SK-N-SH (cell line): Measurements from ENCODE around the gene SLC25A48. TPM values are rescaled to one million over a fixed set of nuclear protein-coding genes. Genes with fewer than 3 reads are reported as not detected.
A peak's percentile ranks its signal among the peaks of the same experiment; 100 is the strongest.

Source experiments
- CTCF ChIA-PET: fragments of 300-600, 350-600 bp; formaldehyde crosslinking; extraction: SDS; loops from one replicate; lab custom pipeline; 2021; lab: Yijun Ruan, JAX
- POLR2A ChIA-PET: fragments of 350-600 bp; sonication (Branson Sonifier 250); formaldehyde crosslinking; extraction: SDS; loops from one replicate; lab custom pipeline; 2020; ENCODE audit warnings: antibody characterized with exemption, inconsistent platforms; lab: Yijun Ruan, JAX
- DNase-seq: peaks from one replicate; pipeline ENCODE4 v3.0.0; 2012
- H2AFZ ChIP-seq: fragments of 200-600 bp; sonication (generic); 2 replicates; pipeline ENCODE4 v1.8.1; 2016; ENCODE audit warnings: antibody characterized with exemption, mild to moderate bottlenecking, low read depth
- H3F3A ChIP-seq: fragments of 200-600 bp; sonication (generic); replicated peaks from 2 replicates; pipeline ENCODE3; 2016; ENCODE audit warnings: antibody characterized with exemption, mild to moderate bottlenecking; ENCODE audit not compliant: insufficient read depth
- H3K27ac ChIP-seq, 2 experiments: fragments of 200-500 bp in 1 of 2; fragments of 200-600 bp in 1 of 2; sonication (Bioruptor generic) in 1 of 2; sonication (generic), shearing (Covaris generic) in 1 of 2; 2 replicates each; pipeline versions ENCODE4 v1.5.1 to v1.6.1; 2014 to 2016; ENCODE audit warnings: low read depth in 2 of 2, inconsistent platforms in 1 of 2, low read length in 1 of 2, mild to moderate bottlenecking in 1 of 2, mixed read lengths in 1 of 2
- H3K27me3 ChIP-seq: fragments of 200-600 bp; sonication (generic), shearing (Covaris generic); 2 replicates; pipeline ENCODE4 v1.6.1; 2016; ENCODE audit warnings: mixed run types; ENCODE audit not compliant: insufficient read depth
- H3K36me3 ChIP-seq, 2 experiments: fragments of 200-500 bp in 1 of 2; fragments of 200-600 bp in 1 of 2; sonication (Bioruptor generic) in 1 of 2; sonication (generic) in 1 of 2; replicated peaks in 1 of 2; 2 replicates each; pipeline versions ENCODE3 to v1.5.1; 2014 to 2016; ENCODE audit warnings: low read length in 1 of 2, mild to moderate bottlenecking in 1 of 2; ENCODE audit not compliant: insufficient read depth in 2 of 2, control insufficient read depth in 1 of 2
- H3K4me1 ChIP-seq, 2 experiments: fragments of 200-500 bp in 1 of 2; fragments of 200-600 bp in 1 of 2; sonication (Bioruptor generic) in 1 of 2; sonication (generic), shearing (Covaris generic) in 1 of 2; 2 replicates each; pipeline versions ENCODE4 v1.5.1 to v1.6.1; 2014 to 2016; ENCODE audit warnings: low read depth in 1 of 2, low read length in 1 of 2, mixed run types in 1 of 2; ENCODE audit not compliant: insufficient read depth in 2 of 2, control insufficient read depth in 1 of 2
- H3K4me2 ChIP-seq: fragments of 200-600 bp; sonication (generic), shearing (Covaris generic); 2 replicates; pipeline ENCODE4 v1.6.1; 2017; ENCODE audit warnings: mixed run types
- H3K4me3 ChIP-seq, 2 experiments: fragments of 200-500 bp in 1 of 2; fragments of 200-600 bp in 1 of 2; sonication (Bioruptor generic) in 1 of 2; sonication (generic), shearing (Covaris generic) in 1 of 2; 2 replicates each; pipeline versions ENCODE4 v1.5.1 to v1.8.1; 2014 to 2016; ENCODE audit warnings: low read depth in 2 of 2, inconsistent platforms in 1 of 2, low read length in 1 of 2, mild to moderate bottlenecking in 1 of 2, mixed read lengths in 1 of 2, moderate library complexity in 1 of 2
- H3K79me2 ChIP-seq: fragments of 200-600 bp; sonication (generic); 2 replicates; pipeline ENCODE4 v1.8.1; 2017; ENCODE audit warnings: mild to moderate bottlenecking; ENCODE audit not compliant: insufficient read depth
- H3K9ac ChIP-seq: fragments of 200-600 bp; sonication (generic); 2 replicates; pipeline ENCODE4 v1.6.1; 2017; ENCODE audit warnings: mixed run types
- H3K9me2 ChIP-seq: fragments of 200-600 bp; sonication (generic); 2 replicates; pipeline ENCODE4 v1.6.1; 2017; ENCODE audit warnings: mixed run types
- H3K9me3 ChIP-seq: fragments of 200-600 bp; sonication (generic); 2 replicates; pipeline ENCODE4 v1.6.1; 2017; ENCODE audit warnings: mixed run types, mild to moderate bottlenecking, moderate library complexity
- H4K20me1 ChIP-seq: fragments of 200-600 bp; sonication (generic); 2 replicates; pipeline ENCODE4 v1.6.1; 2017; ENCODE audit warnings: mild to moderate bottlenecking, mixed run types; ENCODE audit not compliant: insufficient read depth
- CTCF ChIP-seq: fragments of 200-600 bp; sonication (generic); IDR thresholded peaks from 2 replicates; pipeline ENCODE4 v1.6.1; 2017; ENCODE audit warnings: antibody characterized with exemption, mild to moderate bottlenecking, moderate library complexity
- ELF1 ChIP-seq: IDR thresholded peaks from 2 replicates; pipeline ENCODE4 v1.4.0; 2012
- FOSL2 ChIP-seq: IDR thresholded peaks from 2 replicates; pipeline ENCODE4 v1.4.0; 2012; ENCODE audit warnings: low read depth, mild to moderate bottlenecking, moderate library complexity, borderline replicate concordance
- FOXJ3 ChIP-seq: sonication (generic); formaldehyde crosslinking; IDR thresholded peaks from 2 replicates; pipeline ENCODE4 v1.5.1; 2020; ENCODE audit warnings: mild to moderate bottlenecking, missing genetic modification reagents
- IRF3 ChIP-seq: fragments of 150-350 bp; IDR thresholded peaks from 2 replicates; pipeline ENCODE4 v1.6.1; 2016; ENCODE audit warnings: mild to moderate bottlenecking, low read depth, low read length
- MXI1 ChIP-seq: IDR thresholded peaks from 2 replicates; pipeline ENCODE4 v1.6.1; 2012; ENCODE audit warnings: mild to moderate bottlenecking, low read depth, low read length, improper control_type of control experiment
- NFIC ChIP-seq: IDR thresholded peaks from 2 replicates; pipeline ENCODE4 v1.4.0; 2012; ENCODE audit warnings: borderline replicate concordance
- NRF1 ChIP-seq: IDR thresholded peaks from 2 replicates; pipeline ENCODE4 v1.6.1; 2012; ENCODE audit warnings: low read depth, mild to moderate bottlenecking, low read length
- RAD21 ChIP-seq: IDR thresholded peaks from 2 replicates; pipeline ENCODE4 v1.6.1; 2012; ENCODE audit warnings: mild to moderate bottlenecking, low read length
- RCOR1 ChIP-seq: fragments of 150-350 bp; IDR thresholded peaks from 2 replicates; pipeline ENCODE4 v1.6.1; 2017; ENCODE audit warnings: antibody characterized with exemption, low read length
- REST ChIP-seq: IDR thresholded peaks from 2 replicates; pipeline ENCODE4 v1.6.1; 2012; ENCODE audit warnings: mild to moderate bottlenecking, low read depth, low read length, moderate library complexity
- RFX5 ChIP-seq: IDR thresholded peaks from 2 replicates; pipeline ENCODE4 v1.6.1; 2012; ENCODE audit warnings: mild to moderate bottlenecking, improper control_type of control experiment, low read length
- RXRA ChIP-seq: IDR thresholded peaks from 2 replicates; pipeline ENCODE4 v1.4.0; 2012; ENCODE audit warnings: low read depth, mild to moderate bottlenecking, borderline replicate concordance
- SMC3 ChIP-seq: IDR thresholded peaks from 2 replicates; pipeline ENCODE4 v1.6.1; 2012; ENCODE audit warnings: low read depth, low read length, improper control_type of control experiment
- TAF1 ChIP-seq: IDR thresholded peaks from 2 replicates; pipeline ENCODE4 v1.6.1; 2012; ENCODE audit warnings: low read depth, mild to moderate bottlenecking, low read length, moderate library complexity, borderline replicate concordance
- USF2 ChIP-seq: fragments of 150-350 bp; IDR thresholded peaks from 2 replicates; pipeline ENCODE4 v1.6.1; 2017; ENCODE audit warnings: antibody characterized with exemption, low read length, low read depth, borderline replicate concordance
- WGBS: methylation state at CpG from one replicate; pipeline ENCODE4 v1.1.6; 2017; ENCODE audit warnings: low lambda C conversion rate; 5-methylcytosine and 5-hydroxymethylcytosine counted together
- polyA plus RNA-seq, 3 experiments: library from polyadenylated mRNA; depleted of rRNA; stranded (reverse); fragments of >200 nt; gene quantifications; 2 replicates each; pipeline ENCODE4 v1.2.3, GENCODE V29; 2012

SLC25A48 gene
- polyA plus RNA-seq, 1 of the 3 experiments (the other 2 are of a cell fraction), result 0.23 TPM

- Histone ChIP-seq H2AFZ (no peak overlapping the region), H3K9me3 (no peaks in the 10 kb centered on the region), H3K9ac (no peak overlapping the region), H4K20me1 (no peaks in the 10 kb centered on the region)
- TF ChIP-seq NRF1, result no peak
- TF ChIP-seq ELF1, result no peak
- TF ChIP-seq FOXJ3 (CRISPR knock-in tag), result no peak
- TF ChIP-seq NFIC, result no peak
- TF ChIP-seq USF2, result no peak
- no peak for TF ChIP-seq FOSL2
- TF ChIP-seq RFX5, result no peak
- no peak for TF ChIP-seq REST
- no peak for TF ChIP-seq SMC3
- no peak for TF ChIP-seq RCOR1
- TF ChIP-seq, all 33 proteins: peak for 0
- no peak for DNase-seq
- H3K4me1 ChIP-seq, result peaks cover 0 to 12% of the 10 kb centered on the region in 2 experiments; a peak in 1 of 4 replicates
- H3K27me3 ChIP-seq, result no peaks in the 10 kb centered on the region
- WGBS, result 88% methylated on average over 3 of the region's 3 CpGs
- ChIA-PET CTCF (interaction anchor here (0.8 to 1.6 kb wide), 3 partner anchors 9 to 332 kb away, joined by 3 to 7 read pairs (median 3); no protein-coding TSS in a partner anchor), POLR2A (no interaction called here)
- H3F3A ChIP-seq, result no peaks in the 10 kb centered on the region
- no peaks in the 10 kb centered on the region for H3K36me3 ChIP-seq
- no peaks in the 10 kb centered on the region for H3K9me2 ChIP-seq
- no peak overlapping the region for H3K4me3 ChIP-seq
- H3K27ac ChIP-seq, result no peak overlapping the region
- no peaks in the 10 kb centered on the region for H3K79me2 ChIP-seq
- no peak overlapping the region for H3K4me2 ChIP-seq
Measured at GRCh38 chr5:135879591-135879990, 45.1 kb downstream of the SLC25A48 start.

- Histone ChIP-seq H3K4me2 (no peak overlapping the region), H4K20me1 (no peaks in the 10 kb centered on the region), H3K27ac (no peak overlapping the region), H2AFZ (no peak overlapping the region), H3K36me3 (no peaks in the 10 kb centered on the region), H3K27me3 (no peaks in the 10 kb centered on the region), H3K9me3 (no peaks in the 10 kb centered on the region), H3K4me3 (no peak overlapping the region), H3K79me2 (no peaks in the 10 kb centered on the region), H3K9me2 (no peaks in the 10 kb centered on the region), H3F3A (no peaks in the 10 kb centered on the region), H3K9ac (no peak overlapping the region), H3K4me1 (peaks cover 0 to 12% of the 10 kb centered on the region in 2 experiments; a peak in 1 of 4 replicates)
- 61% methylated on average over 3 of the region's 3 CpGs for WGBS
- peak; percentile 41 for DNase-seq
- ChIA-PET POLR2A (no interaction called here), CTCF (interaction anchor here (1.1 to 2.2 kb wide), 3 partner anchors 202 to 332 kb away, joined by 3 to 8 read pairs (median 7); no protein-coding TSS in a partner anchor)
- TF ChIP-seq RXRA, result no peak
- TF ChIP-seq RAD21, result peak; percentile 45; the same call in 1 of the 2 replicates
- no peak for TF ChIP-seq MXI1
- TF ChIP-seq CTCF, result peak; percentile 46
- TF ChIP-seq IRF3, result no peak
- no peak for TF ChIP-seq FOXJ3 (CRISPR knock-in tag)
- TF ChIP-seq TAF1, result no peak
- no peak for TF ChIP-seq USF2
Measured at GRCh38 chr5:135880278-135880677, 45.8 kb downstream of the SLC25A48 start.
